Measurements from ENCODE around the gene MBTPS1.

MBTPS1 gene

GRCh38 chr16:84136331-84137125 lies 19.8 kb upstream of the MBTPS1 start:
- peaks cover 46% of the 10 kb centered on the region for H3K4me1 ChIP-seq (ENCODE audit: insufficient read depth, low read length, severe bottlenecking)
- no peaks in the 10 kb centered on the region for H4K20me1 ChIP-seq (ENCODE audit: insufficient read depth, low read length)
- no peaks in the 10 kb centered on the region for H3K9me3 ChIP-seq (ENCODE audit: low read length)
- H3K4me2 ChIP-seq (ENCODE audit: low read length), result no peak overlapping the region
- H3K27me3 ChIP-seq (ENCODE audit: insufficient read depth, low read length), result no peaks in the 10 kb centered on the region
- no peak overlapping the region for H3K27ac ChIP-seq (ENCODE audit: low read depth, low read length, poor library complexity, severe bottlenecking)
- no peak for TF ChIP-seq CTCF (IDR thresholded peaks at IDR 0.05; ENCODE audit: low read length)
- TF ChIP-seq EZH2 (IDR thresholded peaks at IDR 0.05; ENCODE audit: borderline replicate concordance, low read length), result no peak
- no peak overlapping the region for H3K4me3 ChIP-seq (ENCODE audit: low read depth, low read length, poor library complexity, severe bottlenecking)
- H3K79me2 ChIP-seq (ENCODE audit: insufficient read depth, low read length), result no peaks in the 10 kb centered on the region
- no peak overlapping the region for H2AFZ ChIP-seq (ENCODE audit: low read length)
- H3F3A ChIP-seq (ENCODE audit: insufficient read depth, low read length), result no peaks in the 10 kb centered on the region
- H3K9me2 ChIP-seq (ENCODE audit: low read depth, low read length), result no peaks in the 10 kb centered on the region
- H3K9ac ChIP-seq (ENCODE audit: low read length), result no peak overlapping the region
- H3K36me3 ChIP-seq (ENCODE audit: insufficient read depth, low read length), result no peaks in the 10 kb centered on the region

DNA sequence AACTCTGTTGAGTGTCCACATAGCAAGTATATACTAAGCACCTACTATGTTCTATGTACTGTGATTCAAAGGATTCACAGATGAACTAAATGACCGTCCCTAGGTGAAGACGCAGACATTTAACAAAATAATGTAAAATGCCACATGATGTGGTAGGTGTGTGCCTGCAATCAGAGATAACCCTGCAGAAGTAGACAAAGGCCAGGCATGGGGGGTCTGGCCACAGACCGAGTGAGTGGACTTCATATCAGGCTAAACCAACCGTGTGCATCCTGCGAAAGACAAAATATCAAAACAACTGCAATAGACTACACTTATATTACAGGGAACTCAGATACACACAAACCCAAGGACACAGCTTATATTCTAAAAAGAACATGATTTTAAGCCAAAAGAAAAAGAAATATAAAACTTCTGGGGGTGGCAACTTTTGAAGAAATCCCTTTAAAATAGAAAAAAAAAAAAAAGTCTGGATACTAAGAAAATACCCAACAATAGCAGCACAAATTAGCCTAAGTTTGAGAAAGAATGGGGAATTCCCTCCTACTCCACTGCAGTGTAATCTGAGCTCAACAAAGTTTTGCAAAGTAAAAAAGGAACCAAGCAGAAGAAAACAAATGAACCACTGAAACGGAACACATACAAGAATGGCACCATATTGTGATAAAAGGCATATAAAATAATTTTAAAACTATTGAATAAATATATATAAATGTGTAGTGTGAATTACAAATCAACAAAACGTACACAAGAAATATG lies 16.0 kb upstream of the MBTPS1 start:
- no peaks in the 10 kb centered on the region for H4K20me1 ChIP-seq (ENCODE audit: insufficient read depth, low read length)
- H3K27ac ChIP-seq (ENCODE audit: low read depth, low read length, poor library complexity, severe bottlenecking), result peak overlapping the region; percentile 63
- no peak overlapping the region for H3K4me3 ChIP-seq (ENCODE audit: low read depth, low read length, poor library complexity, severe bottlenecking)
- H3K79me2 ChIP-seq (ENCODE audit: insufficient read depth, low read length), result no peaks in the 10 kb centered on the region
- peaks cover 18% of the 10 kb centered on the region; the same call in 1 of the 2 replicates for H3K36me3 ChIP-seq (ENCODE audit: insufficient read depth, low read length)
- no peaks in the 10 kb centered on the region for H3K27me3 ChIP-seq (ENCODE audit: insufficient read depth, low read length)
- H3K9me2 ChIP-seq (ENCODE audit: low read depth, low read length), result no peaks in the 10 kb centered on the region
- peak overlapping the region; percentile 28; the same call in 1 of the 2 replicates for H3K4me2 ChIP-seq (ENCODE audit: low read length)
- no peak overlapping the region for H2AFZ ChIP-seq (ENCODE audit: low read length)
- H3K4me1 ChIP-seq (ENCODE audit: insufficient read depth, low read length, severe bottlenecking), result peaks cover 32% of the 10 kb centered on the region
- no peak for TF ChIP-seq EZH2 (IDR thresholded peaks at IDR 0.05; ENCODE audit: borderline replicate concordance, low read length)
- no peak for TF ChIP-seq CTCF (IDR thresholded peaks at IDR 0.05; ENCODE audit: low read length)
- H3K9ac ChIP-seq (ENCODE audit: low read length), result peak overlapping the region; percentile 3; the same call in 1 of the 2 replicates
- H3F3A ChIP-seq (ENCODE audit: insufficient read depth, low read length), result no peaks in the 10 kb centered on the region
- H3K9me3 ChIP-seq (ENCODE audit: low read length), result no peaks in the 10 kb centered on the region

- peaks cover 18% of the 10 kb centered on the region; the same call in 1 of the 2 replicates for H3K36me3 ChIP-seq (ENCODE audit: insufficient read depth, low read length)
- no peaks in the 10 kb centered on the region for H3K9me3 ChIP-seq (ENCODE audit: low read length)
- H3K4me1 ChIP-seq (ENCODE audit: insufficient read depth, low read length, severe bottlenecking), result peaks cover 26% of the 10 kb centered on the region
- no peaks in the 10 kb centered on the region for H3F3A ChIP-seq (ENCODE audit: insufficient read depth, low read length)
- no peak overlapping the region for H3K4me3 ChIP-seq (ENCODE audit: low read depth, low read length, poor library complexity, severe bottlenecking)
- no peaks in the 10 kb centered on the region for H4K20me1 ChIP-seq (ENCODE audit: insufficient read depth, low read length)
- no peaks in the 10 kb centered on the region for H3K27me3 ChIP-seq (ENCODE audit: insufficient read depth, low read length)
- H3K27ac ChIP-seq (ENCODE audit: low read depth, low read length, poor library complexity, severe bottlenecking), result no peak overlapping the region
- no peaks in the 10 kb centered on the region for H3K79me2 ChIP-seq (ENCODE audit: insufficient read depth, low read length)
- no peaks in the 10 kb centered on the region for H3K9me2 ChIP-seq (ENCODE audit: low read depth, low read length)
- TF ChIP-seq EZH2 (IDR thresholded peaks at IDR 0.05; ENCODE audit: borderline replicate concordance, low read length) (no peak), CTCF (IDR thresholded peaks at IDR 0.05; ENCODE audit: low read length) (no peak)
- no peak overlapping the region for H3K4me2 ChIP-seq (ENCODE audit: low read length)
- no peak overlapping the region for H2AFZ ChIP-seq (ENCODE audit: low read length)
- H3K9ac ChIP-seq (ENCODE audit: low read length), result no peak overlapping the region
Observed at GRCh38 chr16:84131117-84131516, 14.4 kb upstream of the MBTPS1 start.

Measured in OCI-LY1 (cell line).